WTC11 (cell line): ENCODE measurements around the gene TIPARP. TPM values are rescaled to one million over a fixed set of nuclear protein-coding genes. Genes with fewer than 3 reads are reported as not detected.

ENCODE experiments used
- ATAC-seq: fragments of 200-7000 bp; cut with Tn5 transposase; 2 replicates; pipeline ENCODE4 v1.10.0; 2021; ENCODE audit warnings: mild to moderate bottlenecking, moderate library complexity
- CTCF ChIA-PET: fragments of 300-600 bp; sonication (Branson Sonifier 250); formaldehyde crosslinking; loops from one replicate; lab custom pipeline; 2021; ENCODE audit warnings: antibody characterized with exemption; lab: Charles Lee
- POLR2A ChIA-PET: fragments of 350-600 bp; sonication (Branson Sonifier 250); formaldehyde crosslinking; loops from one replicate; lab custom pipeline; 2021; ENCODE audit warnings: antibody characterized with exemption; lab: Charles Lee
- DNase-seq: peaks from one replicate; pipeline ENCODE4 v3.0.0; 2021; ENCODE audit warnings: low spot score
- H3K27ac Mint-ChIP-seq: 2 replicates; pipeline ENCODE4 v1.8.0; 2021; ENCODE audit warnings: mixed read lengths
- H3K27me3 Mint-ChIP-seq: 2 replicates; pipeline ENCODE4 v1.8.0; 2021; ENCODE audit warnings: low read depth, mild to moderate bottlenecking, moderate library complexity, mixed read lengths
- H3K36me3 Mint-ChIP-seq: 2 replicates; pipeline ENCODE4 v1.8.0; 2021; ENCODE audit warnings: mixed read lengths
- H3K4me1 Mint-ChIP-seq: 2 replicates; pipeline ENCODE4 v1.8.0; 2022; ENCODE audit warnings: mixed read lengths
- H3K4me3 Mint-ChIP-seq: 2 replicates; pipeline ENCODE4 v1.8.0; 2021; ENCODE audit warnings: mild to moderate bottlenecking, moderate library complexity, mixed read lengths
- H3K9me3 Mint-ChIP-seq: 2 replicates; pipeline ENCODE4 v1.8.0; 2021; ENCODE audit warnings: mixed read lengths
- FOXJ3 ChIP-seq: sonication (generic); formaldehyde crosslinking; IDR thresholded peaks from 2 replicates; pipeline ENCODE4 v1.9.0; 2021; ENCODE audit warnings: missing genetic modification reagents, mild to moderate bottlenecking, borderline replicate concordance
- GTF2I ChIP-seq: fragments of 250-450 bp; sonication (Bioruptor Pico); conservative IDR thresholded peaks from 2 replicates; pipeline ENCODE4 v1.4.0; 2021; ENCODE audit warnings: mild to moderate bottlenecking
- JUN ChIP-seq: sonication (generic); formaldehyde crosslinking; IDR thresholded peaks from 2 replicates; pipeline ENCODE4 v1.8.0; 2023; ENCODE audit warnings: mild to moderate bottlenecking, missing genetic modification reagents
- NR3C1 ChIP-seq: sonication (generic); formaldehyde crosslinking; conservative IDR thresholded peaks from 2 replicates; pipeline ENCODE4 v1.8.1; 2023; ENCODE audit warnings: low read depth, mild to moderate bottlenecking, missing genetic modification reagents
- OVOL2 ChIP-seq: fragments of 250-450 bp; sonication (Bioruptor Pico); IDR thresholded peaks from 2 replicates; pipeline ENCODE4 v1.9.0; 2021; ENCODE audit warnings: mild to moderate bottlenecking, borderline replicate concordance
- PRRX2 ChIP-seq: fragments of 250-450 bp; sonication (Bioruptor Pico); IDR thresholded peaks from 2 replicates; pipeline ENCODE4 v1.8.0; 2021; ENCODE audit warnings: mild to moderate bottlenecking
- SP1 ChIP-seq: sonication (generic); formaldehyde crosslinking; conservative IDR thresholded peaks from 2 replicates; pipeline ENCODE4 v1.8.1; 2022; ENCODE audit warnings: missing genetic modification reagents
- TEAD1 ChIP-seq: sonication (generic); formaldehyde crosslinking; IDR thresholded peaks from 2 replicates; pipeline ENCODE4 v1.8.0; 2022; ENCODE audit warnings: mild to moderate bottlenecking, missing genetic modification reagents
- ZNF138 ChIP-seq: sonication (generic); formaldehyde crosslinking; conservative IDR thresholded peaks from 2 replicates; pipeline ENCODE4 v1.8.1; 2022; ENCODE audit warnings: mild to moderate bottlenecking, moderate library complexity, missing genetic modification reagents
- ZNF232 ChIP-seq: sonication (generic); formaldehyde crosslinking; IDR thresholded peaks from 2 replicates; pipeline ENCODE4 v1.8.0; 2022; ENCODE audit warnings: mild to moderate bottlenecking, missing genetic modification reagents
- ZNF317 ChIP-seq: sonication (generic); formaldehyde crosslinking; IDR thresholded peaks from 2 replicates; pipeline ENCODE4 v1.8.1; 2023; ENCODE audit warnings: low read depth, mild to moderate bottlenecking, moderate library complexity, missing genetic modification reagents, borderline replicate concordance
- ZNF396 ChIP-seq: fragments of 250-450 bp; sonication (Bioruptor Pico); IDR thresholded peaks from 2 replicates; pipeline ENCODE4 v1.8.0; 2021; ENCODE audit warnings: mild to moderate bottlenecking, moderate library complexity, borderline replicate concordance
- total RNA-seq: library from RNA; stranded (reverse); gene quantifications from 3 replicates; pipeline ENCODE4 v1.2.3, GENCODE V29; 2021
- TF ChIP-seq, protein P1 (sequence below): sonication (generic); formaldehyde crosslinking; IDR thresholded peaks from 2 replicates; pipeline ENCODE4 v1.8.0; 2022; ENCODE audit warnings: mild to moderate bottlenecking, missing genetic modification reagents
- TF ChIP-seq, protein P2 (sequence below): fragments of 250-450 bp; sonication (Bioruptor Pico); IDR thresholded peaks from 2 replicates; pipeline ENCODE4 v1.9.0; 2021; ENCODE audit warnings: mild to moderate bottlenecking, borderline replicate concordance
- TF ChIP-seq, protein P3 (sequence below): sonication (generic); formaldehyde crosslinking; IDR thresholded peaks from 2 replicates; pipeline ENCODE4 v1.8.0; 2022; ENCODE audit warnings: mild to moderate bottlenecking, missing genetic modification reagents
- TF ChIP-seq, protein P4 (sequence below): fragments of 250-450 bp; sonication (Bioruptor Pico); conservative IDR thresholded peaks from 2 replicates; pipeline ENCODE4 v1.9.0; 2021; ENCODE audit warnings: mild to moderate bottlenecking
- TF ChIP-seq, protein P5 (sequence below): sonication (generic); formaldehyde crosslinking; IDR thresholded peaks from 2 replicates; pipeline ENCODE4 v1.8.1; 2022; ENCODE audit warnings: mild to moderate bottlenecking, moderate library complexity, missing genetic modification reagents
- TF ChIP-seq, protein P6 (sequence below): sonication (generic); formaldehyde crosslinking; IDR thresholded peaks from 2 replicates; pipeline ENCODE4 v1.8.1; 2022; ENCODE audit warnings: low read depth, mild to moderate bottlenecking, moderate library complexity, missing genetic modification reagents, borderline replicate concordance
- TF ChIP-seq, protein P7 (sequence below): sonication (generic); formaldehyde crosslinking; IDR thresholded peaks from 2 replicates; pipeline ENCODE4 v1.8.0; 2023; ENCODE audit warnings: mild to moderate bottlenecking, missing genetic modification reagents
- TF ChIP-seq, protein P8 (sequence below): sonication (generic); formaldehyde crosslinking; IDR thresholded peaks from 2 replicates; pipeline ENCODE4 v1.8.0; 2022; ENCODE audit warnings: mild to moderate bottlenecking, missing genetic modification reagents

TIPARP gene
- total RNA-seq, 1 experiment from 2014 or later, result 5.6 TPM

DNA sequence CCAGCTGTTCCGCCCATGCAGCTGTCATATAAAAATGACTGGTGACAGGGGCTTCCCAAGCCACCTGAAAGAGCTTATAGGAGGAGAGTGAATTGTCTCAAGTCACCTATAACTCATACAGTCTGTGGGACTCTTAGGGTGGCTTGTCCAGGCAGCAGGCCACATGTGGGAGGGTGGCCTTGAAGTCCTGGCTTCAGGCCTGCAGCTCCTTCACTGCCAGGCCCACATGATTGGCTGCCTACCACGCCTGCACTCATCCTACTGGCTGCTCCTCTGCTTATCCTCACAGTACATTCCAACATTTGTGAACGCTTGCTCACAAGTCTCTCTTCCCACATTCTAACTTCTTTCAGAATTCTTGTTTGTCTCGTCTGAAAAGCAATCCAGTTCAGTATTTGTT lies 41.1 kb upstream of the TIPARP start:
- no peaks in the 10 kb centered on the region for H3K27me3 Mint-ChIP-seq

More for the DNA sequence above, 41.1 kb upstream of the TIPARP start:
- DNase-seq (no peak), ATAC-seq (no peak)
- TF ChIP-seq SP1 (CRISPR knock-in tag) (no peak), ZNF317 (no peak), NR3C1 (CRISPR knock-in tag) (no peak), ZNF138 (CRISPR knock-in tag) (no peak), GTF2I (CRISPR knock-in tag) (no peak), ZNF232 (CRISPR knock-in tag) (no peak), TEAD1 (CRISPR knock-in tag) (no peak), OVOL2 (CRISPR knock-in tag) (no peak), FOXJ3 (CRISPR knock-in tag) (no peak), PRRX2 (CRISPR knock-in tag) (no peak), JUN (CRISPR knock-in tag) (no peak), ZNF396 (CRISPR knock-in tag) (no peak)
- TF ChIP-seq, protein P1, sequence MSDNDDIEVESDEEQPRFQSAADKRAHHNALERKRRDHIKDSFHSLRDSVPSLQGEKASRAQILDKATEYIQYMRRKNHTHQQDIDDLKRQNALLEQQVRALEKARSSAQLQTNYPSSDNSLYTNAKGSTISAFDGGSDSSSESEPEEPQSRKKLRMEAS, result no peak
- TF ChIP-seq, protein P2, sequence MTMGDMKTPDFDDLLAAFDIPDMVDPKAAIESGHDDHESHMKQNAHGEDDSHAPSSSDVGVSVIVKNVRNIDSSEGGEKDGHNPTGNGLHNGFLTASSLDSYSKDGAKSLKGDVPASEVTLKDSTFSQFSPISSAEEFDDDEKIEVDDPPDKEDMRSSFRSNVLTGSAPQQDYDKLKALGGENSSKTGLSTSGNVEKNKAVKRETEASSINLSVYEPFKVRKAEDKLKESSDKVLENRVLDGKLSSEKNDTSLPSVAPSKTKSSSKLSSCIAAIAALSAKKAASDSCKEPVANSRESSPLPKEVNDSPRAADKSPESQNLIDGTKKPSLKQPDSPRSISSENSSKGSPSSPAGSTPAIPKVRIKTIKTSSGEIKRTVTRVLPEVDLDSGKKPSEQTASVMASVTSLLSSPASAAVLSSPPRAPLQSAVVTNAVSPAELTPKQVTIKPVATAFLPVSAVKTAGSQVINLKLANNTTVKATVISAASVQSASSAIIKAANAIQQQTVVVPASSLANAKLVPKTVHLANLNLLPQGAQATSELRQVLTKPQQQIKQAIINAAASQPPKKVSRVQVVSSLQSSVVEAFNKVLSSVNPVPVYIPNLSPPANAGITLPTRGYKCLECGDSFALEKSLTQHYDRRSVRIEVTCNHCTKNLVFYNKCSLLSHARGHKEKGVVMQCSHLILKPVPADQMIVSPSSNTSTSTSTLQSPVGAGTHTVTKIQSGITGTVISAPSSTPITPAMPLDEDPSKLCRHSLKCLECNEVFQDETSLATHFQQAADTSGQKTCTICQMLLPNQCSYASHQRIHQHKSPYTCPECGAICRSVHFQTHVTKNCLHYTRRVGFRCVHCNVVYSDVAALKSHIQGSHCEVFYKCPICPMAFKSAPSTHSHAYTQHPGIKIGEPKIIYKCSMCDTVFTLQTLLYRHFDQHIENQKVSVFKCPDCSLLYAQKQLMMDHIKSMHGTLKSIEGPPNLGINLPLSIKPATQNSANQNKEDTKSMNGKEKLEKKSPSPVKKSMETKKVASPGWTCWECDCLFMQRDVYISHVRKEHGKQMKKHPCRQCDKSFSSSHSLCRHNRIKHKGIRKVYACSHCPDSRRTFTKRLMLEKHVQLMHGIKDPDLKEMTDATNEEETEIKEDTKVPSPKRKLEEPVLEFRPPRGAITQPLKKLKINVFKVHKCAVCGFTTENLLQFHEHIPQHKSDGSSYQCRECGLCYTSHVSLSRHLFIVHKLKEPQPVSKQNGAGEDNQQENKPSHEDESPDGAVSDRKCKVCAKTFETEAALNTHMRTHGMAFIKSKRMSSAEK (CRISPR knock-in tag), result no peak
- TF ChIP-seq, protein P3, sequence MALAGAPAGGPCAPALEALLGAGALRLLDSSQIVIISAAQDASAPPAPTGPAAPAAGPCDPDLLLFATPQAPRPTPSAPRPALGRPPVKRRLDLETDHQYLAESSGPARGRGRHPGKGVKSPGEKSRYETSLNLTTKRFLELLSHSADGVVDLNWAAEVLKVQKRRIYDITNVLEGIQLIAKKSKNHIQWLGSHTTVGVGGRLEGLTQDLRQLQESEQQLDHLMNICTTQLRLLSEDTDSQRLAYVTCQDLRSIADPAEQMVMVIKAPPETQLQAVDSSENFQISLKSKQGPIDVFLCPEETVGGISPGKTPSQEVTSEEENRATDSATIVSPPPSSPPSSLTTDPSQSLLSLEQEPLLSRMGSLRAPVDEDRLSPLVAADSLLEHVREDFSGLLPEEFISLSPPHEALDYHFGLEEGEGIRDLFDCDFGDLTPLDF (CRISPR knock-in tag), result no peak
- TF ChIP-seq, protein P4, sequence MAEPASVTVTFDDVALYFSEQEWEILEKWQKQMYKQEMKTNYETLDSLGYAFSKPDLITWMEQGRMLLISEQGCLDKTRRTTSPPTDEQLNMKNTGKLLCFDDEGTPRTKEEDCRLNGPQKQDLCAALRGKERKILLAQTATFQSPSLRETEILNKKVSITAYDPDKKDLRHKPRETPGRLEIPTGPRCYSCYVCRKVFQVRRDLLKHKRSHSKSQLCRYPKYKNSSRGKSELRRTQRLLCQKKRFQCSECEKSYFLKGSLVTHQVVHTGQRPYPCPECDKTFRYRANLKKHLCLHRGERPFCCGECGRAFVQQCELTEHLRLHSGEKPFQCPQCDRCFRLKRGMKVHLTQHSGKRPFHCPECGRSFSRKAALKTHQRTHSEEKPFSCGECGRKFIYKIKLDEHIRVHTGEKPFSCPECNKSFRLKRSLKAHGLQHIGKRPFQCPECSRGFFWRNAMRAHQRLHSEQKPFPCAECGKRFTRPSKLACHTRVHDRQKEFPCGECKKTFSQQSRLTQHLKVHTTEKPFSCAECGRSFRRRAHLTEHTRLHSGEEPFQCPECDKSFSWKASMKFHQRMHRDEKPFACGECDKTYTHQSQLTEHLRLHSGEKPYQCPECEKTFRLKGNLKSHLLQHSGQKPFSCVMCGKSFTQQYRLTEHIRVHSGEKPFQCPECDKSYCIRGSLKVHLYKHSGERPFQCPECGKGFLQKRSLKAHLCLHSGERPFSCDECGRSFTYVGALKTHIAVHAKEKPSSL (CRISPR knock-in tag), result no peak
- TF ChIP-seq, protein P5, sequence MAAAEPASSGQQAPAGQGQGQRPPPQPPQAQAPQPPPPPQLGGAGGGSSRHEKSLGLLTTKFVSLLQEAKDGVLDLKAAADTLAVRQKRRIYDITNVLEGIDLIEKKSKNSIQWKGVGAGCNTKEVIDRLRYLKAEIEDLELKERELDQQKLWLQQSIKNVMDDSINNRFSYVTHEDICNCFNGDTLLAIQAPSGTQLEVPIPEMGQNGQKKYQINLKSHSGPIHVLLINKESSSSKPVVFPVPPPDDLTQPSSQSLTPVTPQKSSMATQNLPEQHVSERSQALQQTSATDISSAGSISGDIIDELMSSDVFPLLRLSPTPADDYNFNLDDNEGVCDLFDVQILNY, result no peak
- TF ChIP-seq, protein P6, sequence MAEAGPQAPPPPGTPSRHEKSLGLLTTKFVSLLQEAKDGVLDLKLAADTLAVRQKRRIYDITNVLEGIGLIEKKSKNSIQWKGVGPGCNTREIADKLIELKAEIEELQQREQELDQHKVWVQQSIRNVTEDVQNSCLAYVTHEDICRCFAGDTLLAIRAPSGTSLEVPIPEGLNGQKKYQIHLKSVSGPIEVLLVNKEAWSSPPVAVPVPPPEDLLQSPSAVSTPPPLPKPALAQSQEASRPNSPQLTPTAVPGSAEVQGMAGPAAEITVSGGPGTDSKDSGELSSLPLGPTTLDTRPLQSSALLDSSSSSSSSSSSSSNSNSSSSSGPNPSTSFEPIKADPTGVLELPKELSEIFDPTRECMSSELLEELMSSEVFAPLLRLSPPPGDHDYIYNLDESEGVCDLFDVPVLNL (CRISPR knock-in tag), result no peak
- TF ChIP-seq, protein P7, sequence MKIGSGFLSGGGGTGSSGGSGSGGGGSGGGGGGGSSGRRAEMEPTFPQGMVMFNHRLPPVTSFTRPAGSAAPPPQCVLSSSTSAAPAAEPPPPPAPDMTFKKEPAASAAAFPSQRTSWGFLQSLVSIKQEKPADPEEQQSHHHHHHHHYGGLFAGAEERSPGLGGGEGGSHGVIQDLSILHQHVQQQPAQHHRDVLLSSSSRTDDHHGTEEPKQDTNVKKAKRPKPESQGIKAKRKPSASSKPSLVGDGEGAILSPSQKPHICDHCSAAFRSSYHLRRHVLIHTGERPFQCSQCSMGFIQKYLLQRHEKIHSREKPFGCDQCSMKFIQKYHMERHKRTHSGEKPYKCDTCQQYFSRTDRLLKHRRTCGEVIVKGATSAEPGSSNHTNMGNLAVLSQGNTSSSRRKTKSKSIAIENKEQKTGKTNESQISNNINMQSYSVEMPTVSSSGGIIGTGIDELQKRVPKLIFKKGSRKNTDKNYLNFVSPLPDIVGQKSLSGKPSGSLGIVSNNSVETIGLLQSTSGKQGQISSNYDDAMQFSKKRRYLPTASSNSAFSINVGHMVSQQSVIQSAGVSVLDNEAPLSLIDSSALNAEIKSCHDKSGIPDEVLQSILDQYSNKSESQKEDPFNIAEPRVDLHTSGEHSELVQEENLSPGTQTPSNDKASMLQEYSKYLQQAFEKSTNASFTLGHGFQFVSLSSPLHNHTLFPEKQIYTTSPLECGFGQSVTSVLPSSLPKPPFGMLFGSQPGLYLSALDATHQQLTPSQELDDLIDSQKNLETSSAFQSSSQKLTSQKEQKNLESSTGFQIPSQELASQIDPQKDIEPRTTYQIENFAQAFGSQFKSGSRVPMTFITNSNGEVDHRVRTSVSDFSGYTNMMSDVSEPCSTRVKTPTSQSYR (CRISPR knock-in tag), result no peak
- TF ChIP-seq, protein P8, sequence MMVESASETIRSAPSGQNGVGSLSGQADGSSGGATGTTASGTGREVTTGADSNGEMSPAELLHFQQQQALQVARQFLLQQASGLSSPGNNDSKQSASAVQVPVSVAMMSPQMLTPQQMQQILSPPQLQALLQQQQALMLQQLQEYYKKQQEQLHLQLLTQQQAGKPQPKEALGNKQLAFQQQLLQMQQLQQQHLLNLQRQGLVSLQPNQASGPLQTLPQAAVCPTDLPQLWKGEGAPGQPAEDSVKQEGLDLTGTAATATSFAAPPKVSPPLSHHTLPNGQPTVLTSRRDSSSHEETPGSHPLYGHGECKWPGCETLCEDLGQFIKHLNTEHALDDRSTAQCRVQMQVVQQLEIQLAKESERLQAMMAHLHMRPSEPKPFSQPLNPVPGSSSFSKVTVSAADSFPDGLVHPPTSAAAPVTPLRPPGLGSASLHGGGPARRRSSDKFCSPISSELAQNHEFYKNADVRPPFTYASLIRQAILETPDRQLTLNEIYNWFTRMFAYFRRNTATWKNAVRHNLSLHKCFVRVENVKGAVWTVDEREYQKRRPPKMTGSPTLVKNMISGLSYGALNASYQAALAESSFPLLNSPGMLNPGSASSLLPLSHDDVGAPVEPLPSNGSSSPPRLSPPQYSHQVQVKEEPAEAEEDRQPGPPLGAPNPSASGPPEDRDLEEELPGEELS (CRISPR knock-in tag), result no peak
- Mint-ChIP-seq H3K4me3 (no peak overlapping the region), H3K36me3 (no peaks in the 10 kb centered on the region), H3K9me3 (no peaks in the 10 kb centered on the region), H3K27ac (no peak overlapping the region), H3K4me1 (peaks cover 24% of the 10 kb centered on the region)
- ChIA-PET POLR2A (no interaction called here), CTCF (no interaction called here)
